SK-N-SH treated with all-trans-retinoic acid at 6 μM for 48 hours (cell line): ENCODE results near the gene TMEM9B.

Source experiments
- ATAC-seq: fragments of 200-7000 bp; cut with Tn5 transposase; 3 replicates; pipeline ENCODE4 v1.9.1; 2020; ENCODE audit warnings: mild to moderate bottlenecking, moderate library complexity
- ARNTL ChIP-seq: fragments of 450-650 bp; formaldehyde crosslinking; IDR thresholded peaks from 2 replicates; pipeline ENCODE4 v1.5.0; 2020; ENCODE audit warnings: low read depth, mild to moderate bottlenecking, moderate library complexity, borderline replicate concordance
- BACH2 ChIP-seq: fragments of 250-450 bp; sonication (Bioruptor Pico); IDR thresholded peaks from 2 replicates; pipeline ENCODE4 v1.9.0; 2021; ENCODE audit warnings: mild to moderate bottlenecking, borderline replicate concordance
- CSDC2 ChIP-seq: fragments of 250-450 bp; sonication (Bioruptor Pico); IDR thresholded peaks from 2 replicates; pipeline ENCODE4 v1.5.0; 2020; ENCODE audit warnings: mild to moderate bottlenecking, moderate library complexity
- ISL1 ChIP-seq: fragments of 250-450 bp; sonication (Bioruptor Pico); IDR thresholded peaks from 2 replicates; pipeline ENCODE4 v2.1.2; 2022; ENCODE audit warnings: mild to moderate bottlenecking, moderate library complexity
- OSR1 ChIP-seq: fragments of 250-450 bp; sonication (Bioruptor Pico); IDR thresholded peaks from 2 replicates; pipeline ENCODE4 v1.8.0; 2022; ENCODE audit warnings: moderate library complexity, mild to moderate bottlenecking, inconsistent platforms
- RARB ChIP-seq: fragments of 250-450 bp; sonication (Bioruptor Pico); IDR thresholded peaks from 2 replicates; pipeline ENCODE4 v1.8.0; 2021; ENCODE audit warnings: mild to moderate bottlenecking, moderate library complexity
- SNAI2 ChIP-seq: fragments of 250-450 bp; sonication (Bioruptor Pico); IDR thresholded peaks from 2 replicates; pipeline ENCODE4 v1.5.0; 2020; ENCODE audit warnings: mild to moderate bottlenecking, moderate library complexity
- TOX ChIP-seq: fragments of 250-450 bp; sonication (Bioruptor Pico); IDR thresholded peaks from 2 replicates; pipeline ENCODE4 v1.8.0; 2021; ENCODE audit warnings: mild to moderate bottlenecking, moderate library complexity, borderline replicate concordance
- ZC3H10 ChIP-seq: fragments of 250-450 bp; sonication (Bioruptor Pico); IDR thresholded peaks from 2 replicates; pipeline ENCODE4 v1.5.1; 2021; ENCODE audit warnings: mild to moderate bottlenecking, moderate library complexity
- ZFP3 ChIP-seq: fragments of 250-450 bp; sonication (Bioruptor Pico); IDR thresholded peaks from 2 replicates; pipeline ENCODE4 v1.5.0; 2020; ENCODE audit warnings: mild to moderate bottlenecking, moderate library complexity
- ZFP30 ChIP-seq: fragments of 450-650 bp; formaldehyde crosslinking; IDR thresholded peaks from 2 replicates; pipeline ENCODE4 v1.5.0; 2022; ENCODE audit warnings: mild to moderate bottlenecking, moderate library complexity
- ZNF565 ChIP-seq: fragments of 450-650 bp; formaldehyde crosslinking; conservative IDR thresholded peaks from 2 replicates; pipeline ENCODE4 v1.5.0; 2020; ENCODE audit warnings: low read depth, mild to moderate bottlenecking, moderate library complexity
- ZNF70 ChIP-seq: fragments of 450-650 bp; formaldehyde crosslinking; IDR thresholded peaks from 2 replicates; pipeline ENCODE4 v1.5.0; 2020; ENCODE audit warnings: mild to moderate bottlenecking, moderate library complexity
- ZNF8 ChIP-seq: fragments of 450-650 bp; formaldehyde crosslinking; IDR thresholded peaks from 2 replicates; pipeline ENCODE4 v1.5.0; 2020; ENCODE audit warnings: mild to moderate bottlenecking, moderate library complexity
- TF ChIP-seq, protein P1 (sequence below): fragments of 250-450 bp; sonication (Bioruptor Pico); IDR thresholded peaks from 2 replicates; pipeline ENCODE4 v1.5.1; 2020; ENCODE audit warnings: low read depth, mild to moderate bottlenecking, moderate library complexity
- TF ChIP-seq, protein P2 (sequence below): fragments of 250-450 bp; sonication (Bioruptor Pico); IDR thresholded peaks from 2 replicates; pipeline ENCODE4 v1.5.1; 2021; ENCODE audit warnings: mild to moderate bottlenecking, moderate library complexity
- TF ChIP-seq, protein P3 (sequence below): fragments of 250-450 bp; sonication (Bioruptor Pico); IDR thresholded peaks from 2 replicates; pipeline ENCODE4 v1.5.0; 2020; ENCODE audit warnings: mild to moderate bottlenecking, moderate library complexity
- TF ChIP-seq, protein P4 (sequence below): fragments of 250-450 bp; sonication (Bioruptor Pico); IDR thresholded peaks from 2 replicates; pipeline ENCODE4 v1.8.0; 2020; ENCODE audit warnings: mild to moderate bottlenecking, moderate library complexity, borderline replicate concordance

TMEM9B gene

DNA sequence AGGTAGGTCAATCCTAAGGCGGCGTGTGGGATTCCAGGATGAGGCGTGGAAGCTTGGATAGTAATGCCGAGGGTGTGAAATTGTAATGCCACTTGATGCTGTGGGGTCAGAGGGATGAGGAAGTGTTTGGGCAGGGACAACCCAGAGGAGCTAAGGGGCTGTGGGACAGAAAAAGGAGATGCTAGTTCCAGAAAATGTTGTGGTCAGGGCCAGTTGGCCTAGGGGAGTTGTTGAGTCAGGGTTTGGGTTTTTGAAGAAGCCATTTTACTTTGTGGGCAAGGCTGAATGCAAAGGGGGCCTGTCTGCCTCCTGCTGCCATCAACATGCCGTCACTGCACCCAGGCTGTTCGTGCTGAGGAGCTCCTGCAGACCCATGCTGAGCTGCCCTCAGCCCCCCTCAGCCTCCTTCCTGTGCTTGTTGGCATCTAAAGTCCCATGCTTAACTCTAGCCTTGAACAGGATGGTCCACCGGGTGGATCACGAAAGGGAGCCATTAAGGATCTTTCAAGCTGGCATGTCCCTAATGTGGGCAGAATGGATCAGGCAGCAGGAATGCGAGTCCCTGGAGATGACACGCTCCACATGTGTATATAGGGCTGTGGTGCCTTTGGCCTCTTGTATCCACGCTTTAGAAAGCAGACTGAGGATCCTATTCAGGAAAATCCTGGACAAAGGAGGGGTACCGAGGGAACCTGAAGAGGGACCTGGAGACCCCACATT lies 33.6 kb downstream of the TMEM9B start (continued):
- no peak for TF ChIP-seq ARNTL (CRISPR knock-in tag)
- TF ChIP-seq, protein P1, sequence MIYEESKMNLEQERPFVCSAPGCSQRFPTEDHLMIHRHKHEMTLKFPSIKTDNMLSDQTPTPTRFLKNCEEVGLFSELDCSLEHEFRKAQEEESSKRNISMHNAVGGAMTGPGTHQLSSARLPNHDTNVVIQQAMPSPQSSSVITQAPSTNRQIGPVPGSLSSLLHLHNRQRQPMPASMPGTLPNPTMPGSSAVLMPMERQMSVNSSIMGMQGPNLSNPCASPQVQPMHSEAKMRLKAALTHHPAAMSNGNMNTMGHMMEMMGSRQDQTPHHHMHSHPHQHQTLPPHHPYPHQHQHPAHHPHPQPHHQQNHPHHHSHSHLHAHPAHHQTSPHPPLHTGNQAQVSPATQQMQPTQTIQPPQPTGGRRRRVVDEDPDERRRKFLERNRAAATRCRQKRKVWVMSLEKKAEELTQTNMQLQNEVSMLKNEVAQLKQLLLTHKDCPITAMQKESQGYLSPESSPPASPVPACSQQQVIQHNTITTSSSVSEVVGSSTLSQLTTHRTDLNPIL = no peak

DNA sequence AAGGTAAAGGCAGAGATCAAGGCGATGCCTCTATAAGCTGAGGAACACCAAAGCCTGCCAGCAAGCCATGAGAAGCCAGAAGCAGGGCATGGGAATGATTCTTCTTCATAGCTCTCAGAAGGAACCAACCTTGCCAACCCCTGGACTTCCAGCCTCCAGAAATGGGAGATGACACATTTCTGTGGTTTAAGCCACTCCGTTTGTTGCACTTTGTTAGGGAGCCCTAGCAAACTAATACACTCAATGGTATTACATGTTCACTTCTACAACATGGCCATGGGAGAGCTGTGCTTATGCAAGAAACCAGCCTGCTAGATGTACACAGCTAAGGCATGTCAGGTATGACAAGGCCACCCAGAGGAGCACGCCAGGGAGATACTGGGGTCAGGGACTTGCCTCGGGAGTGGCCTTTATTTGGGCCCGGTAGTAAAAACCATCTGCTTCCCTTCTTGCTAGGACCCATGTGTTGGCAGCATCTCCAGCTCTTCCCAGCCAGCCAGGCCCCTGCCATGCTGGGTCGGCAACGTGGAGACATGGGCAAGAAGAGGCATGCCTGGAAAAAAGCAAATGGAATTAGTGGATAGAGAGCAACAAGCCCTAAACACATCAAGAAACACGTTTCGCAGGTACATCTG lies 35.1 kb downstream of the TMEM9B start:
- TF ChIP-seq, protein P2, sequence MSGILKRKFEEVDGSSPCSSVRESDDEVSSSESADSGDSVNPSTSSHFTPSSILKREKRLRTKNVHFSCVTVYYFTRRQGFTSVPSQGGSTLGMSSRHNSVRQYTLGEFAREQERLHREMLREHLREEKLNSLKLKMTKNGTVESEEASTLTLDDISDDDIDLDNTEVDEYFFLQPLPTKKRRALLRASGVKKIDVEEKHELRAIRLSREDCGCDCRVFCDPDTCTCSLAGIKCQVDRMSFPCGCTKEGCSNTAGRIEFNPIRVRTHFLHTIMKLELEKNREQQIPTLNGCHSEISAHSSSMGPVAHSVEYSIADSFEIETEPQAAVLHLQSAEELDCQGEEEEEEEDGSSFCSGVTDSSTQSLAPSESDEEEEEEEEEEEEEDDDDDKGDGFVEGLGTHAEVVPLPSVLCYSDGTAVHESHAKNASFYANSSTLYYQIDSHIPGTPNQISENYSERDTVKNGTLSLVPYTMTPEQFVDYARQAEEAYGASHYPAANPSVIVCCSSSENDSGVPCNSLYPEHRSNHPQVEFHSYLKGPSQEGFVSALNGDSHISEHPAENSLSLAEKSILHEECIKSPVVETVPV = no peak
- TF ChIP-seq TOX (no peak), ISL1 (CRISPR knock-in tag) (no peak), RARB (CRISPR knock-in tag) (no peak), ZC3H10 (CRISPR knock-in tag) (no peak), BACH2 (no peak)
- TF ChIP-seq, all 23 proteins: peak for 0
- ATAC-seq = no peak

DNA sequence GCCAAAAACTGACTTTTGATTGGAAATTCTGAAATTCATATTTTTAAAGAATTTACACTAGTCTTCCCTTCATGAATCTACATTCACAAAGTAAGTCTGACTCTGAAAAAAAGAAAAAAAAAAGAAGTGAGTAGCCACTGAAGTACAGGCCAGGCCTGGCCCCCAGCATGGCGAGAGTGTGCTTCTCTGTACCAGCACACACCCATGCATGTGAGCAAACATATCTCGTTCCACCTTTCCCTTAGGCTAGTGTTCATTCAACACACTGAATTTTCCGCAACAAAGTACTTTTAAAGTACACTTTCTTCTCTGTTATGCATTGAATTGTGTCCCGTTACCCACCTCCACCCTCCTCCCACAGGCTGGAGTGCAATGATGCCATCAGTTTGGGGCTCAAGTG lies 36.0 kb downstream of the TMEM9B start:
- TF ChIP-seq OSR1 (no peak), ZFP30 (CRISPR knock-in tag) (no peak), SNAI2 (CRISPR knock-in tag) (no peak), ZFP3 (CRISPR knock-in tag) (no peak), ZNF8 (CRISPR knock-in tag) (no peak), ZC3H10 (CRISPR knock-in tag) (no peak), ZNF565 (no peak), CSDC2 (CRISPR knock-in tag) (no peak), RARB (CRISPR knock-in tag) (no peak)
- TF ChIP-seq, protein P3, sequence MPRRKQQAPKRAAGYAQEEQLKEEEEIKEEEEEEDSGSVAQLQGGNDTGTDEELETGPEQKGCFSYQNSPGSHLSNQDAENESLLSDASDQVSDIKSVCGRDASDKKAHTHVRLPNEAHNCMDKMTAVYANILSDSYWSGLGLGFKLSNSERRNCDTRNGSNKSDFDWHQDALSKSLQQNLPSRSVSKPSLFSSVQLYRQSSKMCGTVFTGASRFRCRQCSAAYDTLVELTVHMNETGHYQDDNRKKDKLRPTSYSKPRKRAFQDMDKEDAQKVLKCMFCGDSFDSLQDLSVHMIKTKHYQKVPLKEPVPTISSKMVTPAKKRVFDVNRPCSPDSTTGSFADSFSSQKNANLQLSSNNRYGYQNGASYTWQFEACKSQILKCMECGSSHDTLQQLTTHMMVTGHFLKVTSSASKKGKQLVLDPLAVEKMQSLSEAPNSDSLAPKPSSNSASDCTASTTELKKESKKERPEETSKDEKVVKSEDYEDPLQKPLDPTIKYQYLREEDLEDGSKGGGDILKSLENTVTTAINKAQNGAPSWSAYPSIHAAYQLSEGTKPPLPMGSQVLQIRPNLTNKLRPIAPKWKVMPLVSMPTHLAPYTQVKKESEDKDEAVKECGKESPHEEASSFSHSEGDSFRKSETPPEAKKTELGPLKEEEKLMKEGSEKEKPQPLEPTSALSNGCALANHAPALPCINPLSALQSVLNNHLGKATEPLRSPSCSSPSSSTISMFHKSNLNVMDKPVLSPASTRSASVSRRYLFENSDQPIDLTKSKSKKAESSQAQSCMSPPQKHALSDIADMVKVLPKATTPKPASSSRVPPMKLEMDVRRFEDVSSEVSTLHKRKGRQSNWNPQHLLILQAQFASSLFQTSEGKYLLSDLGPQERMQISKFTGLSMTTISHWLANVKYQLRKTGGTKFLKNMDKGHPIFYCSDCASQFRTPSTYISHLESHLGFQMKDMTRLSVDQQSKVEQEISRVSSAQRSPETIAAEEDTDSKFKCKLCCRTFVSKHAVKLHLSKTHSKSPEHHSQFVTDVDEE (CRISPR knock-in tag) = no peak
- TF ChIP-seq, protein P2 = no peak
- TF ChIP-seq, protein P4, sequence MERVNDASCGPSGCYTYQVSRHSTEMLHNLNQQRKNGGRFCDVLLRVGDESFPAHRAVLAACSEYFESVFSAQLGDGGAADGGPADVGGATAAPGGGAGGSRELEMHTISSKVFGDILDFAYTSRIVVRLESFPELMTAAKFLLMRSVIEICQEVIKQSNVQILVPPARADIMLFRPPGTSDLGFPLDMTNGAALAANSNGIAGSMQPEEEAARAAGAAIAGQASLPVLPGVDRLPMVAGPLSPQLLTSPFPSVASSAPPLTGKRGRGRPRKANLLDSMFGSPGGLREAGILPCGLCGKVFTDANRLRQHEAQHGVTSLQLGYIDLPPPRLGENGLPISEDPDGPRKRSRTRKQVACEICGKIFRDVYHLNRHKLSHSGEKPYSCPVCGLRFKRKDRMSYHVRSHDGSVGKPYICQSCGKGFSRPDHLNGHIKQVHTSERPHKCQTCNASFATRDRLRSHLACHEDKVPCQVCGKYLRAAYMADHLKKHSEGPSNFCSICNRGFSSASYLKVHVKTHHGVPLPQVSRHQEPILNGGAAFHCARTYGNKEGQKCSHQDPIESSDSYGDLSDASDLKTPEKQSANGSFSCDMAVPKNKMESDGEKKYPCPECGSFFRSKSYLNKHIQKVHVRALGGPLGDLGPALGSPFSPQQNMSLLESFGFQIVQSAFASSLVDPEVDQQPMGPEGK = no peak
- TF ChIP-seq, all 23 proteins: peak for 0
- ATAC-seq = no peak

DNA sequence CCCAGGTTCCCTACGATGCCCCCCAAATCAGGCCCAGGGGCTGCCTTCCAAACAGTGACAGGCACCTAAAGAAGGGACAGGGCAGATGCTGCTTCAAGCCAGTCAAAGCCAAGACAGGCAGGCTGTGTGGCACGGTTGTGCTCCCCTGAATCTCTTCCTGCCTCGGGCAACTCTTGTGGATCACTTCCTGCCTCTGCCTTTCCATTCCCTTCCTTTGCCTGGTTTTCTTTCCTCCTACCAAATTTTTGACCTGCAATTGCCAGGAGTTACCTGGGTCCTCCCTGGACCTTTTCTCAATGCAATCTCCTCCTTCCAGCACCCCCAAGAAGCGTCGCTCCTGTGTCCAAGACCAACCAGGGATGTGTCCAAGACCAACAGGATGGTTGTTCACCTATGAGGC lies 37.0 kb downstream of the TMEM9B start:
- TF ChIP-seq ZNF70 (CRISPR knock-in tag) = no peak
- no peak for TF ChIP-seq ZFP30 (CRISPR knock-in tag)
- no peak for TF ChIP-seq ZFP3 (CRISPR knock-in tag)
- ATAC-seq = no peak
